Measurements from ENCODE around the gene LRRTM2.

The LRRTM2 gene

GRCh38 chr5:138878437-138879235 is 3.5 kb upstream of the LRRTM2 start:
- DNase-seq = no peak

- no peak for DNase-seq
Measured at GRCh38 chr5:138876811-138877210, 1.7 kb upstream of the LRRTM2 start.

GRCh38 chr5:138875946-138876345 is 811 bp upstream of the LRRTM2 start:
- no peak for DNase-seq

GRCh38 chr5:138875552-138875875 is 379 bp upstream of the LRRTM2 start:
- no peak for DNase-seq

GRCh38 chr5:138874241-138874640 is 894 bp downstream of the LRRTM2 start:
- DNase-seq = peak; percentile 23

GRCh38 chr5:138873466-138874221 is 1.5 kb downstream of the LRRTM2 start:
- no peak for DNase-seq

- no peak for DNase-seq
Measured at GRCh38 chr5:138872841-138873465, 2.2 kb downstream of the LRRTM2 start.

GRCh38 chr5:138870611-138871010 is 4.5 kb downstream of the LRRTM2 start:
- DNase-seq = no peak

GRCh38 chr5:138869763-138870500 is 5.2 kb downstream of the LRRTM2 start:
- DNase-seq = no peak

- no peak for DNase-seq
Measured at GRCh38 chr5:138869038-138869437, 6.1 kb downstream of the LRRTM2 start.

GRCh38 chr5:138867011-138867410 is 8.1 kb downstream of the LRRTM2 start:
- DNase-seq = no peak

GRCh38 chr5:138853132-138853531 is 22.0 kb downstream of the LRRTM2 start:
- no peak for DNase-seq

- no peak for DNase-seq
Measured at GRCh38 chr5:138850865-138851435, 24.2 kb downstream of the LRRTM2 start.

- DNase-seq = no peak
Measured at GRCh38 chr5:138849882-138850281, 25.3 kb downstream of the LRRTM2 start.

GRCh38 chr5:138849439-138849838 is 25.7 kb downstream of the LRRTM2 start:
- DNase-seq = no peak

GRCh38 chr5:138844812-138845513 is 30.2 kb downstream of the LRRTM2 start:
- DNase-seq = no peak

GRCh38 chr5:138844125-138844461 is 31.0 kb downstream of the LRRTM2 start:
- no peak for DNase-seq

- no peak for DNase-seq
Measured at GRCh38 chr5:138843316-138844124, 31.6 kb downstream of the LRRTM2 start.

GRCh38 chr5:138841531-138841930 is 33.6 kb downstream of the LRRTM2 start:
- no peak for DNase-seq

- no peak for DNase-seq
Measured at GRCh38 chr5:138840103-138840502, 35.0 kb downstream of the LRRTM2 start.

- DNase-seq = no peak
Measured at GRCh38 chr5:138837160-138837559, 38.0 kb downstream of the LRRTM2 start.
